ENCODE measurements around the gene ZXDA. TPM values are rescaled to one million over a fixed set of nuclear protein-coding genes. Genes with fewer than 3 reads are reported as not detected.

Gene ZXDA
- total and polyA plus RNA-seq, 2 donors (not counting 3 experiments of a cell fraction or from before 2014, with no cell fraction given) = 2.4 to 5.4 TPM

DNA sequence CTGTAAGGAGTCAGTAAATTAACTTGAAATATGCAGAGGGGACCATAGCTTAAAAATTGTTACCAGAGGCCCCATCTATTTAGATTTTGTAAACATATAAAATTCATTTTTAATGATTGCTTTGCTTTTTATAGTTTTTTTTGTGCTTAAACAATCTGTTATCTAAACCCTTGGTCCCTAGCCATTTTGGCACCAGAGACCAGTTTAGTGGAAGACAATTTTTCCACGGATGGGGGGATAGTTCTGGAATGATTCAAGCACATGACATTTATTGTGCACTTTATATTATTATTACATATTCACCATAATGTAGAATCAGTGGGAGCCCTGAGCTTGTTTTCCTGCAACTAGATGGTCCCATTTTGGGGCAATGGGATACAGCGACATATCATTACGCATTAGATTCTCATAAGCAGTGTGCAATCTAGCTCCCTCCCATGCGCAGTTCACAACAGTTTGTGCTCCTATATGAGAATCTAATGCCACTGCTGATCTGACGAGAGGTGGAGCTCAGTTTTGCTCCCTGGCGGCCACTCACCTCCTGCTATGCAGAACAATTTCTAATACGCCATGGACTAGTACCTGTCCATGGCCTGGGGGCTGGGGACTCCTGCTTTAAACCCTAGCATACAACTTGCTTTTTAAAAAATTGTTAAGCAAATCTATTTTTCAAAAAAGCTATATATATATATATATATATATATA, 5.9 kb downstream of the ZXDA start:
- H3K9me1 ChIP-seq (replicated peaks; ENCODE audit: control insufficient read depth, extremely low read depth, insufficient read depth, low read length) = no peaks in the 10 kb centered on the region
- DNase-seq (ENCODE audit: low read depth, low spot score) (no peak), FAIRE-seq (no peak)
- no peak overlapping the region for H3K9ac ChIP-seq (replicated peaks; ENCODE audit: extremely low read depth, insufficient read depth, low read length)
- peaks cover 13% of the 10 kb centered on the region for H3K79me2 ChIP-seq (ENCODE audit: control insufficient read depth, insufficient read depth, low read length)
- peaks cover 40% of the 10 kb centered on the region for H3K4me1 ChIP-seq (ENCODE audit: control insufficient read depth, extremely low read depth, insufficient read depth, low read length)
- ChIA-PET CTCF (no interaction called here), POLR2A (no interaction called here)
- BruUV-seq (replicated peaks) = no TSS peak
- no peaks in the 10 kb centered on the region for H4K20me1 ChIP-seq (replicated peaks; ENCODE audit: control insufficient read depth, extremely low read depth, insufficient read depth, low read length)
- no peak overlapping the region for H3K4me2 ChIP-seq (ENCODE audit: insufficient read depth, low read length)
- no peak for TF ChIP-seq FOS (IDR thresholded peaks at IDR 0.05; ENCODE audit: borderline replicate concordance, insufficient read depth, low read length)
- no peak for TF ChIP-seq CTCF (IDR thresholded peaks at IDR 0.05; ENCODE audit: extremely low read depth in 1 of 2, insufficient read depth in 1 of 2, low read depth in 1 of 2, low read length in 2 of 2)
- no peak for TF ChIP-seq POLR2A (IDR thresholded peaks at IDR 0.05; ENCODE audit: low read depth, low read length)
- TF ChIP-seq MYC (IDR thresholded peaks at IDR 0.05; ENCODE audit: low read depth, low read length) = no peak
- TF ChIP-seq EZH2 (IDR thresholded peaks at IDR 0.05; ENCODE audit: borderline replicate concordance, low read depth, low read length, severe bottlenecking) = no peak
- TF ChIP-seq JUN (IDR thresholded peaks at IDR 0.05; ENCODE audit: borderline replicate concordance, insufficient read depth, insufficient read length, low read depth) = no peak
- no peak for TF ChIP-seq POLR2AphosphoS5 (IDR thresholded peaks at IDR 0.05; ENCODE audit: insufficient read depth, low read depth, low read length)
- TF ChIP-seq MAX (IDR thresholded peaks at IDR 0.05; ENCODE audit: insufficient read depth, insufficient read length) = no peak
- no peak for TF ChIP-seq GATA2 (IDR thresholded peaks at IDR 0.05; ENCODE audit: insufficient read depth, insufficient read length, low read depth, low read length)
- H3K27me3 ChIP-seq (ENCODE audit: control insufficient read depth in 2 of 2, insufficient read depth in 2 of 2, low read length in 2 of 2) = no peaks in the 10 kb centered on the region
- no peak overlapping the region for H3K4me3 ChIP-seq (replicated peaks in 1 of 3; ENCODE audit: insufficient read depth in 1 of 3, low read depth in 1 of 3, low read length in 3 of 3)
- H3K27ac ChIP-seq (ENCODE audit: insufficient read depth, low read depth, low read length) = no peak overlapping the region
- intact Hi-C loops (cut with micrococcal nuclease) (no loop called here), dilution Hi-C loops (cut with MboI; ENCODE audit: extremely low pct_ligation_motif_present, low sequenced_read_pairs) (no loop called here)
- no peaks in the 10 kb centered on the region for H3K36me3 ChIP-seq (ENCODE audit: control insufficient read depth in 2 of 2, extremely low read depth in 1 of 2, insufficient read depth in 2 of 2, low read length in 2 of 2)
- no peak overlapping the region for H2AFZ ChIP-seq (ENCODE audit: low read depth, low read length)
- H3K9me3 ChIP-seq (replicated peaks; ENCODE audit: control insufficient read depth, insufficient read depth, low read length) = no peaks in the 10 kb centered on the region

Measured in endothelial cell of umbilical vein (primary cell).